ENCODE results near the gene MAGEA2.
"Not testable (repeated sequence)": the region's sequence is repeated elsewhere in the genome, so short reads cannot be mapped to it uniquely, and the experiment has no call there.

MAGEA2 gene, protein sequence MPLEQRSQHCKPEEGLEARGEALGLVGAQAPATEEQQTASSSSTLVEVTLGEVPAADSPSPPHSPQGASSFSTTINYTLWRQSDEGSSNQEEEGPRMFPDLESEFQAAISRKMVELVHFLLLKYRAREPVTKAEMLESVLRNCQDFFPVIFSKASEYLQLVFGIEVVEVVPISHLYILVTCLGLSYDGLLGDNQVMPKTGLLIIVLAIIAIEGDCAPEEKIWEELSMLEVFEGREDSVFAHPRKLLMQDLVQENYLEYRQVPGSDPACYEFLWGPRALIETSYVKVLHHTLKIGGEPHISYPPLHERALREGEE

DNA sequence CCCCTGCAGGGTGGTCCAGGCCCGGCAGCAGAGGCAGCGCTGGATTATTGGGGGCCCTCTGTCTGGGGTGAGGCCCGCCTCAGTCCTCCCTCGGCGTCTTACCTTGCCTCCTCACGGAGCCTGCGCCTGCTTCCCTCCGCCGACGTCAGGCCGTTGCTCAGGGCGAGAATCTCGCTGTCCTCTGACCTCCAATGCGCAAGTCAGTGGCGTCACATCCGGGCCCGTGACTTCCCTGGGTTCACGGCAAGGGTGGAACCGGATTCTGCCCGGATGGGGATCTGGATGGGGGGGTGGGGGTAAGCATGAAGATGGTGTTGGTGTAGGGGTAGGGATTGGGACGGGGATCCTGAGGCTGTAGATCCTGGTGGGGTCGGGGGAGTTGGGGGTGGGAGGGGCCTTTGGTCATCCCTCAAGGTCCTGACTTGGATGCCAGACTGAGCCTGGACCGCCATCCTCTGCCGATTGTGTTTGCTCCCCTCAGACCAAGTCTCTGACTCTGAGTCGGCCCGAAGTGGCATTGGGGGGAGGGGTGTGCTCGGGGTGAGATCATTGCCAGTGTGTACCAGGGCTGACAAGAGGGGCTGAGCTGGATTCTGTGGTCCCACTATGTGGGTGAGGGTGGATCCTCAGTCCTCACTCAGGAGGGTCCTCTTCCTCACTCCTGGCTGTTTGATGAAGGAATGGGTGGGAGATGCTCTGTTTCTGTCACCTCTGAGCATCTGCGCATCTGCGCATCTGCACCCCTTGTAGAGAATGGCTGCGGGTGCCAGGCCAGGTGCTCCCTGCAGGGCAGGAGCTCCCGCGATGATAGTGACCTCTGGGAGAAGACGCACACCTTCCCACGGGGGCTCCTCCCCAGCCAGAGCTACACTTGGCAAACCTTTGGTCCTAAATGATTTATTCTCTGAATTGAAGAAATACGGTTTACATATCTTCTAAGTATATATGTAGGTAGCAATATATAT lies at the start of gene MAGEA2:
Gene MAGEA2, minus strand, starts transcription at position 157 of the 965 bp plus-strand sequence. CDS start 2,479 bp downstream, outside the sequence.
- not testable (repeated sequence) for DNase-seq

DNA sequence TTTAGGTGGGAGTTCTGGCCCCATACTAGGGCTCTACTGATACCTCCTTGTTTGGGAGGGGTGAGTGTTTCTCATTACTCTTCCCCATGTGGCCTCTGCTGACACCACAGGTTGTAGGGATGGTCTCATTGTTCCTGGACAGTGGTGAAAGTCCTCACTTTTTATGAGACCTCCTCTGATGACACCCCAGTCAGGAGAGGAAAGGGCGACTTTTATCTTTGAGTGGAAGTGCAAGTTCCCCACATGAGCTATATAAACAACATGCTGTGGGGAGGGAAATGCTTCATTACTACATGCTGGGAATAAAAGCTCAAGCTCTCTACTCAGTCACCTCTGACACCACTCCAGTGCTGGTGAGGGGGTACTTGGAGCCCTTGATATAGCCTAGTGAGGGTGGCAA lies 45.3 kb upstream of the MAGEA2 start:
- no peak for DNase-seq

DNA sequence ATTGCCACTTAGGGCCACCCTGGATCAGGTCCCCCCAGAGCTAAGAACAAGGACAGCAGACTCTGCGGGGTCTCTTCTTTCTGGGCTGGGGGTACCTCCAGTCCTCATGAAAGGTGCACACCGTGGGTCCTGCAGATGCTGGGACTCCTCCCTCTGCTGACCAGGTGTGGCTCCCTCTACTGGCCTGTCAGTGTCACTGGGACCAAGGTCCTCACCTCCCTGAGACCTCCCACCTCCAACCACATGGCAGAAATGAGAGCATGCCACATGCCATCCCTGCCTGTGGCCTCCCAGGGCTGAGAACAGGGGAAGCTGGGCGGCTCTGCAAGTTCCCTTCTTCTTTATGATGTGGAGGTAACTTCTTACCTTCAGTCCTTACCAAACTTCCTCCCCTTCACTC lies 33.4 kb upstream of the MAGEA2 start:
- not testable (repeated sequence) for DNase-seq

DNA sequence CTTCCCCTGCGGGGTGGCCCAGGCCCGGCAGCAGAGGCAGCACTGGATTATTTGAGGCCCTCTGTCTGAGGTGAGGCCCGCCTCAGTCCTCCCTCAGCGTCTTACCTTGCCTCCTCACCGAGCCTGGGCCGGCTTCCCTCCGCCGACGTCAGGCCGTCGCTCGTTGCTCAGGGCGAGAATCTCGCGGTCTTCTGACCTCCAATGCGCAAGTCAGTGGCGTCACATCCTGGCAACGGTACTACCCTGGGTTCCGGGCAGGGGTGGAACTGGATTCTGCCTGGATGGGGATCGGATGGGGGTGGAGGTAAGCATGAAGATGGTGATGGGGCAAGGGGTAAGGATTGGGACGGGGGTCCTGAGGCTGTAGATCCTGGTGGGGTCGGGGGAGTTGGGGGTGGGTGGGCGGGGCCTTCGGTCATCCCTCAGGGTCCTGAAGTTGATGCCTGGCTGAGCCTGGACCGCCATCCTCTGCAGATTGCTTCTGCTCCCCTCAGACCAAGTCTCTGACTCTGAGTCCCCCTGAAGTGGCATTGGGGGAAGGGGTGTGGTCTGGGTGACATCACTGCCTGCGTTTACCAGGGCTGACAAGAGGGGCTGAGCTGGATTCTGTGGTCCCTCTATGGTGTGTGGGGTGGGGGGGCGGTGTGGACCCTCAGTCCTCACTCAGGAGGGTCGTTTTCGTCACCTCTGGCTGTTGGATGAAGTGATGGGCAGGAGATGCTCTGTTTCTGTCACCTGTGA lies 16.1 kb upstream of the MAGEA2 start, which contains the start of gene MAGEA6:
Gene MAGEA6, minus strand, starts transcription at position 141 of the 741 bp plus-strand sequence. CDS start 2,039 bp downstream, outside the sequence.
- DNase-seq, result not testable (repeated sequence)

DNA sequence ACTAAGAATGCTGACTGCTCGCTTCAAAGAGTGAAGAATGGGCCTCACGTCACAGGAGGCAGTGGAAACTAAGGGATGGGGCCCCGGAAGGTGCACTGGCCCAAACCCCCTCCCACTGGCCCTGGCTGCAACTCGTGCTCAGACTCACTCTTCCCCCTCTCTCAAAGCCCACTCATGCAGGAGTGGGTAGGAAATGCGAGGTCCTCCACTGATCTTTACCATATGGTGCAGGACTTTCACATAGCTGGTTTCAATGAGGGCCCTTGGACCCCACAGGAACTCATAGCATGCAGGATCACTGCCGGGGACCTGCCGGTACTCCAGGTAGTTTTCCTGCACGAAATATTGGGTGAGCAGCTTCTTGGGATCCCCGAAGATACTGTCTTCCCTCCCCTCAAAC lies 12.9 kb upstream of the MAGEA2 start:
- not testable (repeated sequence) for DNase-seq

DNA sequence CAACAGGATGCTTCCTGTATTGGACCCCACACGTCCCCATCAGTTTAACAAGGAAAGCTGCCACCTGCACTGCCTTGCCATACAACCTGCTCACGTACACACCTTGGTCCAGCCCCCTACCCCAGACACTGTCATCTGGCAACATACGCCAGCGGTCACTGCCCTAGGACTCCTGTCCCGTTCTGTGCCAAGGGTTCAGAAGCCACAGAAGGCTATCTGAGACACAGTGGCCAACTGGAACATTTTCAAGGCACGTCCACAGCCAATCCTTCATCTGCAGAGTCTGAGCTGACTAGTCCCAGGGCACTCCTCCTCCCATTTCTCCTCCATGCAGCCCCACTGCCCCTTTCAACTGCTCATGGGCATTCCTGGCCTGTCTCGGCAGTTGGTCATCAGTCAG lies 7.9 kb upstream of the MAGEA2 start:
- DNase-seq, result not testable (repeated sequence)

DNA sequence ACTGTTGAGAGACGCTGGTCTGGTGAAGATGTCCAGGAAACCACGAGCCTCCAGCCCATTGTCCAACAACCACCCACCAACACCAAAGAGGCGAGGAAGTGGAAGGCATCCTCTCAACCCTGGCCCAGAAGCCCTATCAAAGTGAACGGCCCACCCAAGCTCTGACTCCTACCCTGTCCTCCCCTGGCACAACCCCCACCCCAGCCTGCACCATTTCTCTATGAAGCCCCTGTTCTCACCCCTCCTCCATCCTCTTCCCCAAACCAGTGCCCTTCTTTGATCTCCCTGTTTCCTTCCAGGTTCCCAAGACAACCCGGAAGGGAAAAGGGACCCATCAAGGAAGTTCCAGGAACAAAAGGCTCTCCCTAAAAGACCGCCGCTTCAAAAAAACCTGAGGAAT lies 5.9 kb upstream of the MAGEA2 start:
- DNase-seq, result not testable (repeated sequence)

DNA sequence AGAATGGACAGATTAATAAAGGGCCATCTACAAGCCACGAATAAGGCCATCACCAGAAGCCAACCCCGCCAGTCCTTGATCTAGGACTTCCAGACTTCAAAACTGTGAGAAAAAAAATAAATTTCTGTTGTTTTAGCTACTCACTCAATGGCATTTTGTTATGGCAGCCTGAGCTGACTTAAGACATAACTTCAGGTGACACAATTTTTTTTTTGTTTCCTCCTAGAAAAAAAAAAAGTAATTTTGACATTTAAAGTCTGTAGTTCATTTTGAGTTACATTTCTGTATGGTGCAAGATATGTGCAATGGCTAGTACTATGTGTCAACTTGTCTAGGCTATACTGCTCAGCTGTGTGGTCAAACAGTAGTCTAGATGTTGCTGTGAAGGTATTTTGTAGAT lies 5.3 kb upstream of the MAGEA2 start, which contains the start of gene CSAG3:
Gene CSAG3, plus strand, starts transcription at position 301 of the 400 bp plus-strand sequence.
- not testable (repeated sequence) for DNase-seq

DNA sequence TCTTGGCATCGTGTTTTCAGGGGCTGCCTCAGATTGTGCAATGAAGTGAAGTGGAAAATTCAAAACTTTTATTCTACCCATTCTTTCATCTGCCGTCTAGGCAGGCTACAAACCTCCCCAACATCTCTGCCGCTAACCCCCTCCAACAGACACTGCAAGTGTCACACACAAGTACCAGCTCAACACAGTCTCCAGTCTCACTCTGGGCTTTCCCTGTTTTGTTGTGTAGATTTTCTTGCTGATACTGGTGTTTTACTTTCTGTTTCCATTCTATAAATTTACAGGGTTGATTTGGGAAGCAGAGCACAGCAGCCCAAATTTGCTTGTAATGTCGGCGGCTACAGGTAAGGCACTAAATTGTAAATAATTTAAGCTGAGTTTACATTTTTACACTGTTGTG lies 1.2 kb upstream of the MAGEA2 start:
- not testable (repeated sequence) for DNase-seq

DNA sequence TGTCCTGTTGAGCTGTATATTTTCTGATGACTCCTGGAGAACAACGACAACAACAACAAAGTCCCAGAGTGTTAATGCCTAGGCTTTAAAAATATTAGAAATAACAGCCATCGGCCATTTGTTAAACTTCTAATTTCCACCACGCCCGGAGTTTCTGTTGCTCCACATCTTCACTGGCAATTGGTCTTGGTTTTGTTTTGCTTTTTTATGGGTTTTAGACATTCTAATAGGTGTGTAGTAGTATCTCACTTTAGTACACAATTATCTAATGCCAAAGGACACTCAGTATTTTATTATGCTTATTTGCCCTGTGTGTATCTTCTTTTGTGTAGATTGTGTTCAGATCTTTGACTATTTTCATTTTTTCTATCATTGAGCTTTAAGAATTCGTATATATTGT lies 15.1 kb downstream of the MAGEA2 start:
- no peak for DNase-seq

DNA sequence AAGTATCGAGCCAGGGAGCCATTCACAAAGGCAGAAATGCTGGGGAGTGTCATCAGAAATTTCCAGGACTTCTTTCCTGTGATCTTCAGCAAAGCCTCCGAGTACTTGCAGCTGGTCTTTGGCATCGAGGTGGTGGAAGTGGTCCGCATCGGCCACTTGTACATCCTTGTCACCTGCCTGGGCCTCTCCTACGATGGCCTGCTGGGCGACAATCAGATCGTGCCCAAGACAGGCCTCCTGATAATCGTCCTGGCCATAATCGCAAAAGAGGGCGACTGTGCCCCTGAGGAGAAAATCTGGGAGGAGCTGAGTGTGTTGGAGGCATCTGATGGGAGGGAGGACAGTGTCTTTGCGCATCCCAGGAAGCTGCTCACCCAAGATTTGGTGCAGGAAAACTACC lies 17.1 kb downstream of the MAGEA2 start:
- DNase-seq, result not testable (repeated sequence)

DNA sequence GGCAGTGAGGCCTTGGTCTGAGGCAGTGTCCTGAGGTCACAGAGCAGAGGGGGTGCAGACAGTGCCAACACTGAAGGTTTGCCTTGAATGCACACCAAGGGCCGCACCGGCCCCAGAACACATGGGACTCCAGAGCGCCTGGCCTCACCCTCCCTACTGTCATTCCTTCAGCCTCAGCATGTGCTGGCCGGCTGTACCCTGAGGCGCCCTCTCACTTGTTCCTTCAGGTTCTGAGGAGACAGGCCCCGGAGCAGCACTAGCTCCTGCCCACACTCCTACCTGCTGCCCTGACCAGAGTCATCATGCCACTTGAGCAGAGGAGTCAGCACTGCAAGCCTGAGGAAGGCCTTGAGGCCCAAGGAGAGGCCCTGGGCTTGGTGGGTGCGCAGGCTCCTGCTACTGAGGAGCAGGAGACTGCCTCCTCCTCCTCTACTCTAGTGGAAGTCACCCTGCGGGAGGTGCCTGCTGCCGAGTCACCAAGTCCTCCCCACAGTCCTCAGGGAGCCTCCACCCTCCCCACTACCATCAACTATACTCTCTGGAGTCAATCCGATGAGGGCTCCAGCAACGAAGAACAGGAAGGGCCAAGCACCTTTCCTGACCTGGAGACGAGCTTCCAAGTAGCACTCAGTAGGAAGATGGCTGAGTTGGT lies 17.7 kb downstream of the MAGEA2 start:
- DNase-seq, result no peak

DNA sequence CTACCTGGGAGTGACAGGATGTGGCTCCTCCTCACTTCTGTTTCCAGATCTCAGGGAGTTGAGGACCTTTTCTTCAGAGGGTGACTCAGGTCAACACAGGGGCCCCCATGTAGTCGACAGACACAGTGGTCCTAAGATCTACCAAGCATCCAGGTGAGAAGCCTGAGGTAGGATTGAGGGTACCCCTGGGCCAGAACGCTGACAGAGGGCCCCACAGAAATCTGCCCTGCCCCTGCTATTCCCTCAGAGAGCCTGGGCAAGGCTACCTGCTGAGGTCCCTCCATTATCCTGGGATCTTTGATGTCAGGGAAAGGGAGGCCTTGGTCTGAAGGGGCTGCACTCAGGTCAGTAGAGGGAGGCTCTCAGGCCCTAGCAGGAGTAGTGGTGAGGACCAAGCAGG lies 18.5 kb downstream of the MAGEA2 start:
- DNase-seq, result no peak

DNA sequence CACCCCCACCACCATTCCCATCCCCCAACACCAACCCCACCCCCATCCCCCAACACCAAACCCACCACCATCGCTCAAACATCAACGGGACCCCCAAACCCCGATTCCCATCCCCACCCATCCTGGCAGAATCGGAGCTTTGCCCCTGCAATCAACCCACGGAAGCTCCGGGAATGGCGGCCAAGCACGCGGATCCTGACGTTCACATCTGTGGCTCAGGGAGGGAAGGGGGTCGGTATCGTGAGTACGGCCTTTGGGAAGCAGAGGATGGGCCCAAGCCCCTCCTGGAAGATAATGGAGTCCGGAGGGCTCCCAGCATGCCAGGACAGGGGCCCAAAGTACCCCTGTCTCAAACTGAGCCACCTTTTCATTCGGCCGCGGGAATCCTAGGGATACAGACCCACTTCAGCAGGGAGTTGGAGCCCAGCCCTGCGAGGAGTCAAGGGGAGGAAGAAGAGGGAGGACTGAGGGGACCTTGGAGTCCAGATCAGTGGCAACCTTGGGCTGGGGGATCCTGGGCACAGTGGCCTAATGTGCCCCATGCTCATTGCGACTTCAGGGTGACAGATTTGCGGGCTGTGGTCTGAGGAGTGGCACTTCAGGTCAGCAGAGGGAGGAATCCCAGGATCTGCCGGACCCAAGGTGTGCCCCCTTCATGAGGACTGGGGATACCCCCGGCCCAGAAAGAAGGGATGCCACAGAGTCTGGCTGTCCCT lies 19.3 kb downstream of the MAGEA2 start:
- DNase-seq, result not testable (repeated sequence)

DNA sequence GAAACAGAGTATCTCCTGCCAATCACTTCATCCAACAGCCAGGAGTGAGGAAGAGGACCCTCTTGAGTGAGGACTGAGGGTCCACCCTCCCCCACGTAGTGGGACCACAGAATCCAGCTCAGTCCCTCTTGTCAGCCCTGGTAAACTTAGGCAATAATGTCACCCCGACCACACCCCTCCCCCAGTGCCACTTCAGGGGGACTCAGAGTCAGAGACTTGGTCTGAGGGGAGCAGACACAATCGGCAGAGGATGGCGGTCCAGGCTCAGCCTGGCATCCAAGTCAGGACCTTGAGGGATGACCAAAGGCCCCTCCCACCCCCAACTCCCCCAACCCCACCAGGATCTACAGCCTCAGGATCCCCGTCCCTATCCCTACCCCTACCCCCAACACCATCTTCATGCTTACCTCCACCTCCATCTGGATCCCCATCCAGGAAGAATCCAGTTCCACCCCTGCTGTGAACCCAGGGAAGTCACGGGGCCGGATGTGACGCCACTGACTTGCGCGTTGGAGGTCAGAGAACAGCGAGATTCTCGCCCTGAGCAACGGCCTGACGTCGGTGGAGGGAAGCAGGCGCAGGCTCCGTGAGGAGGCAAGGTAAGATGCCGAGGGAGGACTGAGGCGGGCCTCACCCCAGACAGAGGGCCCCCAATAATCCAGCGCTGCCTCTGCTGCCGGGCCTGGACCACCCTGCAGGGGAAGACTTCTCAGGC lies 20.2 kb downstream of the MAGEA2 start, which contains the start of the genes CSAG1 and MAGEA12:
Gene CSAG1, minus strand, starts transcription at position 461 of the 715 bp plus-strand sequence. CDS start 1,261 bp downstream, outside the sequence.
Gene MAGEA12, plus strand, starts transcription at position 497 of the 715 bp plus-strand sequence. CDS start 2,405 bp downstream, outside the sequence.
- no peak for DNase-seq

DNA sequence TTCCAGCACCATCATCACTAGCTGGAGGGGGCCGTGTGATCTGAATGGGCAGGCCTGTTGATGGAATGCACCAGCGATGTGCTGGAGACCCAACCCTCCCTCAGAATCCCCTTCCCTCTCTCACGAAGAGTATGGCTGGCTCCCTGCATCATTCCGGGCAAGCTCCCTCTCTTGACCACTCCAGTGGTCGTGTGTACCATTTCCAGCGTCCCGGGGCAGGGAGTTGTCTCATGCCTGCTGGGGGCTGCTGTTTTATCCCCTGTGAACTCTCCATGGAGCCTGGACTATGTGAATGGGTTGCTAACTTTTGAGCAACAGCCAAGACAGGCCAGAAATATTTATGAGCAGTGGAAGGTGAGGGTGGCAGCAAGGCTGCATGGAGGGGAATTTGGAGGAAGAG lies 28.2 kb downstream of the MAGEA2 start:
- no peak for DNase-seq

DNA sequence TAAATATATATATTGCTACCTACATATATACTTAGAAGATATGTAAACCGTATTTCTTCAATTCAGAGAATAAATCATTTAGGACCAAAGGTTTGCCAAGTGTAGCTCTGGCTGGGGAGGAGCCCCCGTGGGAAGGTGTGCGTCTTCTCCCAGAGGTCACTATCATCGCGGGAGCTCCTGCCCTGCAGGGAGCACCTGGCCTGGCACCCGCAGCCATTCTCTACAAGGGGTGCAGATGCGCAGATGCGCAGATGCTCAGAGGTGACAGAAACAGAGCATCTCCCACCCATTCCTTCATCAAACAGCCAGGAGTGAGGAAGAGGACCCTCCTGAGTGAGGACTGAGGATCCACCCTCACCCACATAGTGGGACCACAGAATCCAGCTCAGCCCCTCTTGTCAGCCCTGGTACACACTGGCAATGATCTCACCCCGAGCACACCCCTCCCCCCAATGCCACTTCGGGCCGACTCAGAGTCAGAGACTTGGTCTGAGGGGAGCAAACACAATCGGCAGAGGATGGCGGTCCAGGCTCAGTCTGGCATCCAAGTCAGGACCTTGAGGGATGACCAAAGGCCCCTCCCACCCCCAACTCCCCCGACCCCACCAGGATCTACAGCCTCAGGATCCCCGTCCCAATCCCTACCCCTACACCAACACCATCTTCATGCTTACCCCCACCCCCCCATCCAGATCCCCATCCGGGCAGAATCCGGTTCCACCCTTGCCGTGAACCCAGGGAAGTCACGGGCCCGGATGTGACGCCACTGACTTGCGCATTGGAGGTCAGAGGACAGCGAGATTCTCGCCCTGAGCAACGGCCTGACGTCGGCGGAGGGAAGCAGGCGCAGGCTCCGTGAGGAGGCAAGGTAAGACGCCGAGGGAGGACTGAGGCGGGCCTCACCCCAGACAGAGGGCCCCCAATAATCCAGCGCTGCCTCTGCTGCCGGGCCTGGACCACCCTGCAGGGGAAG lies 39.5 kb downstream of the MAGEA2 start, which contains the start of gene MAGEA2B:
Gene MAGEA2B, plus strand, starts transcription at position 814 of the 973 bp plus-strand sequence. CDS start 2,479 bp downstream, outside the sequence.
- DNase-seq, result not testable (repeated sequence)

DNA sequence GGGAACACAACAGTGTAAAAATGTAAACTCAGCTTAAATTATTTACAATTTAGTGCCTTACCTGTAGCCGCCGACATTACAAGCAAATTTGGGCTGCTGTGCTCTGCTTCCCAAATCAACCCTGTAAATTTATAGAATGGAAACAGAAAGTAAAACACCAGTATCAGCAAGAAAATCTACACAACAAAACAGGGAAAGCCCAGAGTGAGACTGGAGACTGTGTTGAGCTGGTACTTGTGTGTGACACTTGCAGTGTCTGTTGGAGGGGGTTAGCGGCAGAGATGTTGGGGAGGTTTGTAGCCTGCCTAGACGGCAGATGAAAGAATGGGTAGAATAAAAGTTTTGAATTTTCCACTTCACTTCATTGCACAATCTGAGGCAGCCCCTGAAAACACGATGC lies 40.4 kb downstream of the MAGEA2 start:
- DNase-seq, result not testable (repeated sequence)

DNA sequence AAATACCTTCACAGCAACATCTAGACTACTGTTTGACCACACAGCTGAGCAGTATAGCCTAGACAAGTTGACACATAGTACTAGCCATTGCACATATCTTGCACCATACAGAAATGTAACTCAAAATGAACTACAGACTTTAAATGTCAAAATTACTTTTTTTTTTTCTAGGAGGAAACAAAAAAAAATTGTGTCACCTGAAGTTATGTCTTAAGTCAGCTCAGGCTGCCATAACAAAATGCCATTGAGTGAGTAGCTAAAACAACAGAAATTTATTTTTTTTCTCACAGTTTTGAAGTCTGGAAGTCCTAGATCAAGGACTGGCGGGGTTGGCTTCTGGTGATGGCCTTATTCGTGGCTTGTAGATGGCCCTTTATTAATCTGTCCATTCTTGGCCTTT lies 44.5 kb downstream of the MAGEA2 start, which contains the start of gene CSAG2:
Gene CSAG2, minus strand, starts transcription at position 101 of the 400 bp plus-strand sequence. CDS start 161 bp downstream, outside the sequence.
- DNase-seq, result not testable (repeated sequence)

Measured in activated naive CD4-positive, alpha-beta T cell treated with anti-CD3 and anti-CD28 coated beads, Interleukin-2, amount 50 U/mL, for 16 hours (primary cell).